H1 (cell line): ENCODE data around the gene CEP97. TPM values are rescaled to one million over a fixed set of nuclear protein-coding genes. Genes with fewer than 3 reads are reported as not detected.

ENCODE experiments used
- CTCF ChIA-PET: fragments of 300-600 bp; sonication (Branson Sonifier 250); formaldehyde crosslinking; loops from one replicate; lab custom pipeline; 2021; ENCODE audit not compliant: partially characterized antibody; lab: Charles Lee
- POLR2A ChIA-PET: fragments of 300-600 bp; sonication (Branson Sonifier 250); formaldehyde crosslinking; loops from one replicate; lab custom pipeline; 2021; ENCODE audit warnings: inconsistent platforms; ENCODE audit not compliant: partially characterized antibody; lab: Charles Lee
- DNase-seq, 2 experiments: peaks; one replicate each; pipeline versions ENCODE4 v3.0.0 to v3.0.0-alpha.2; 2010 to 2022; ENCODE audit warnings: low spot score in 2 of 2, low read depth in 1 of 2, mixed read lengths in 1 of 2
- FAIRE-seq: peaks from 2 replicates; lab custom pipeline; 2011; peaks lifted over from hg19 to GRCh38; lab: Jason Lieb, UNC
- H2AFZ ChIP-seq: 2 replicates; pipeline ENCODE4 v1.8.1; 2012; ENCODE audit warnings: low read length, inconsistent platforms
- H2AK5ac ChIP-seq: 2 replicates; pipeline ENCODE4 v1.6.1; 2013; ENCODE audit warnings: low read depth, low read length
- H2BK120ac ChIP-seq: replicated peaks from 2 replicates; pipeline ENCODE3; 2013; ENCODE audit warnings: low read depth, low read length, inconsistent platforms
- H2BK12ac ChIP-seq: 2 replicates; pipeline ENCODE4 v1.6.1; 2013; ENCODE audit warnings: low read depth, low read length
- H2BK15ac ChIP-seq: 2 replicates; pipeline ENCODE4 v1.6.1; 2013; ENCODE audit warnings: low read length
- H2BK20ac ChIP-seq: 2 replicates; pipeline ENCODE4 v1.6.1; 2013; ENCODE audit warnings: low read length
- H2BK5ac ChIP-seq: 2 replicates; pipeline ENCODE4 v1.6.1; 2013; ENCODE audit warnings: low read depth, low read length
- H3K14ac ChIP-seq: 2 replicates; pipeline ENCODE4 v1.6.1; 2013; ENCODE audit warnings: inconsistent platforms; ENCODE audit not compliant: insufficient read length
- H3K18ac ChIP-seq: 2 replicates; pipeline ENCODE4 v1.6.1; 2013; ENCODE audit warnings: low read length; ENCODE audit errors: extremely low read depth
- H3K23ac ChIP-seq: 2 replicates; pipeline ENCODE4 v1.6.1; 2013; ENCODE audit warnings: inconsistent platforms; ENCODE audit not compliant: insufficient read length
- H3K23me2 ChIP-seq: 2 replicates; pipeline ENCODE4 v1.6.1; 2013; ENCODE audit warnings: low read depth, low read length
- H3K27ac ChIP-seq: 2 replicates; pipeline ENCODE4 v1.6.1; 2011; ENCODE audit warnings: low read depth, low read length, inconsistent platforms
- H3K27me3 ChIP-seq, 4 experiments: replicated peaks in 1 of 4; 1 replicate in 1 of 4; 2 replicates in 3 of 4; pipeline versions ENCODE4 v1.6.1 to v1.8.1; 2011 to 2013; ENCODE audit warnings: low read length in 3 of 4, mild to moderate bottlenecking in 3 of 4, inconsistent platforms in 2 of 4, mixed read lengths in 2 of 4, moderate library complexity in 1 of 4; ENCODE audit not compliant: control insufficient read depth in 3 of 4, insufficient read depth in 3 of 4; ENCODE audit errors: extremely low read depth in 1 of 4
- H3K36me3 ChIP-seq, 4 experiments: 2 replicates each; pipeline versions ENCODE4 v1.6.1 to v1.8.1; 2011 to 2013; ENCODE audit warnings: mild to moderate bottlenecking in 4 of 4, low read length in 3 of 4, moderate library complexity in 2 of 4, control low read depth in 1 of 4, inconsistent platforms in 1 of 4; ENCODE audit not compliant: insufficient read depth in 4 of 4, control insufficient read depth in 2 of 4
- H3K4ac ChIP-seq: replicated peaks from 2 replicates; pipeline ENCODE3; 2013; ENCODE audit warnings: low read length, low read depth, mixed read lengths, inconsistent platforms; ENCODE audit not compliant: insufficient read length
- H3K4me1 ChIP-seq, 4 experiments: replicated peaks in 1 of 4; 1 replicate in 1 of 4; 2 replicates in 3 of 4; pipeline versions ENCODE4 v1.6.1 to v1.8.1; 2011 to 2013; ENCODE audit warnings: low read length in 3 of 4, inconsistent platforms in 2 of 4, mixed read lengths in 1 of 4; ENCODE audit not compliant: insufficient read depth in 4 of 4, control insufficient read depth in 3 of 4
- H3K4me2 ChIP-seq, 2 experiments: 2 replicates each; pipeline versions ENCODE4 v1.6.1 to v1.8.1; 2011 to 2013; ENCODE audit warnings: low read depth in 2 of 2, low read length in 2 of 2, control low read depth in 1 of 2, inconsistent platforms in 1 of 2, mild to moderate bottlenecking in 1 of 2; ENCODE audit not compliant: insufficient read depth in 1 of 2
- H3K4me3 ChIP-seq, 4 experiments: fragments of 200-600, 300-600 bp in 1 of 4; sonication (generic), shearing (Covaris generic), sonication (Bioruptor Twin) in 1 of 4; 2 replicates each; pipeline versions ENCODE4 v1.5.1 to v1.8.1; 2011 to 2016; ENCODE audit warnings: low read length in 4 of 4, low read depth in 3 of 4, control low read depth in 2 of 4, inconsistent platforms in 2 of 4, mild to moderate bottlenecking in 2 of 4, mixed read lengths in 1 of 4, moderate library complexity in 1 of 4; ENCODE audit not compliant: insufficient read depth in 2 of 4; ENCODE audit errors: extremely low read depth in 1 of 4
- H3K56ac ChIP-seq: replicated peaks from 2 replicates; pipeline ENCODE3; 2013; ENCODE audit warnings: low read depth, mild to moderate bottlenecking, mixed read lengths, low read length, inconsistent platforms; ENCODE audit not compliant: insufficient read length
- H3K79me1 ChIP-seq: 2 replicates; pipeline ENCODE4 v1.6.1; 2013; ENCODE audit warnings: low read depth, low read length, control low read depth
- H3K79me2 ChIP-seq, 2 experiments: 2 replicates each; pipeline versions ENCODE4 v1.6.1 to v1.8.1; 2012 to 2013; ENCODE audit warnings: low read length in 2 of 2, mild to moderate bottlenecking in 2 of 2, inconsistent platforms in 1 of 2; ENCODE audit not compliant: insufficient read depth in 2 of 2, control insufficient read depth in 1 of 2
- H3K9ac ChIP-seq, 4 experiments: replicated peaks in 1 of 4; 1 replicate in 1 of 4; 2 replicates in 3 of 4; pipeline versions ENCODE4 v1.6.1 to v1.8.1; 2011 to 2013; ENCODE audit warnings: low read depth in 3 of 4, low read length in 3 of 4, control low read depth in 2 of 4, mild to moderate bottlenecking in 2 of 4, moderate library complexity in 2 of 4, inconsistent platforms in 1 of 4; ENCODE audit errors: extremely low read depth in 1 of 4
- H3K9me3 ChIP-seq, 2 experiments: 2 replicates each; pipeline versions ENCODE4 v1.6.1 to v1.8.1; 2012 to 2013; ENCODE audit warnings: mild to moderate bottlenecking in 2 of 2, moderate library complexity in 2 of 2, control low read depth in 1 of 2, inconsistent platforms in 1 of 2, low read depth in 1 of 2, low read length in 1 of 2, mixed read lengths in 1 of 2; ENCODE audit not compliant: insufficient read depth in 2 of 2
- H4K20me1 ChIP-seq, 2 experiments: replicated peaks in 1 of 2; 2 replicates each; pipeline versions ENCODE3 to v1.8.1; 2011 to 2013; ENCODE audit warnings: inconsistent platforms in 2 of 2, low read length in 2 of 2, mild to moderate bottlenecking in 1 of 2; ENCODE audit not compliant: insufficient read depth in 2 of 2, control insufficient read depth in 1 of 2
- H4K5ac ChIP-seq: 2 replicates; pipeline ENCODE4 v1.6.1; 2013; ENCODE audit warnings: low read length, low read depth, mixed read lengths, inconsistent platforms; ENCODE audit not compliant: insufficient read length
- H4K8ac ChIP-seq: 2 replicates; pipeline ENCODE4 v1.8.0; 2013; ENCODE audit warnings: mild to moderate bottlenecking, moderate library complexity, low read length, inconsistent platforms; ENCODE audit not compliant: insufficient read depth; ENCODE audit errors: extremely low read depth
- H4K91ac ChIP-seq: replicated peaks from 2 replicates; pipeline ENCODE3; 2013; ENCODE audit warnings: low read length, mixed read lengths, inconsistent platforms; ENCODE audit not compliant: insufficient read length
- CBX5 ChIP-seq: fragments of 300-800, 300-1000 bp; sonication (generic); IDR thresholded peaks from 2 replicates; pipeline ENCODE4 v1.7.1; 2016; ENCODE audit warnings: antibody characterized with exemption, low read length, low read depth
- CEBPB ChIP-seq: IDR thresholded peaks from 2 replicates; pipeline ENCODE4 v1.6.1; 2012; ENCODE audit warnings: low read depth, low read length
- FOSL1 ChIP-seq: IDR thresholded peaks from 2 replicates; pipeline ENCODE4 v1.6.1; 2011; ENCODE audit warnings: mild to moderate bottlenecking, low read depth, low read length, moderate library complexity; ENCODE audit not compliant: insufficient read depth
- GTF2F1 ChIP-seq: IDR thresholded peaks from 2 replicates; pipeline ENCODE4 v1.6.1; 2012; ENCODE audit warnings: low read depth, low read length, improper control_type of control experiment, borderline replicate concordance
- JUN ChIP-seq: IDR thresholded peaks from 2 replicates; pipeline ENCODE4 v1.6.1; 2011; ENCODE audit warnings: low read depth, mild to moderate bottlenecking, improper control_type of control experiment, low read length
- KDM1A ChIP-seq: fragments of 200-600, 300-600 bp; sonication (generic); IDR thresholded peaks from 2 replicates; pipeline ENCODE4 v1.7.1; 2016; ENCODE audit warnings: mild to moderate bottlenecking, low read length, borderline replicate concordance
- RAD21 ChIP-seq, 2 experiments: IDR thresholded peaks in 1 of 2; conservative IDR thresholded peaks in 1 of 2; 2 replicates each; pipeline ENCODE4 v1.6.1; 2011; ENCODE audit warnings: low read depth in 2 of 2, low read length in 2 of 2, improper control_type of control experiment in 1 of 2, inconsistent platforms in 1 of 2, mild to moderate bottlenecking in 1 of 2, moderate library complexity in 1 of 2
- SIN3A ChIP-seq, 2 experiments: IDR thresholded peaks in 1 of 2; conservative IDR thresholded peaks in 1 of 2; 2 replicates each; pipeline ENCODE4 v1.6.1; 2011 to 2012; ENCODE audit warnings: low read length in 2 of 2, improper control_type of control experiment in 1 of 2, low read depth in 1 of 2, mild to moderate bottlenecking in 1 of 2
- SRF ChIP-seq: IDR thresholded peaks from 2 replicates; pipeline ENCODE4 v1.6.1; 2011; ENCODE audit warnings: mild to moderate bottlenecking, low read depth, low read length, moderate library complexity
- TBP ChIP-seq: IDR thresholded peaks from 2 replicates; pipeline ENCODE4 v1.6.1; 2011; ENCODE audit warnings: low read depth, low read length, improper control_type of control experiment
- WGBS, 2 experiments: shearing (Covaris generic) in 1 of 2; methylation state at CpG; one replicate each; pipeline versions ENCODE4 v1.1.6 to v1.1.7; 2013 to 2015; ENCODE audit warnings: low lambda C conversion rate in 2 of 2, mixed read lengths in 2 of 2, inconsistent platforms in 1 of 2, low coverage in 1 of 2, missing lambda C conversion rate in 1 of 2; ENCODE audit not compliant: insufficient replicate concordance in 2 of 2, insufficient coverage in 1 of 2, insufficient read length in 1 of 2; ENCODE audit errors: extremely low coverage in 1 of 2, missing lambda C conversion rate in 1 of 2; 5-methylcytosine and 5-hydroxymethylcytosine counted together
- polyA plus RNA-seq, 7 experiments: library from polyadenylated mRNA; depleted of rRNA in 3 of 7; stranded (reverse) in 5 of 7; unstranded in 2 of 7; fragments of >200 nt in 5 of 7; fragments of 200-250 nt in 2 of 7; gene quantifications; 1 replicate in 5 of 7; 2 replicates in 1 of 7; 4 replicates in 1 of 7; pipeline versions ENCODE4 v1.2.1 to v1.2.3, GENCODE V29; 2011 to 2013; ENCODE audit warnings: missing spikeins in 2 of 7, mixed read lengths in 2 of 7
- total RNA-seq: library from RNA; stranded (reverse); fragmentation: NEBNext Ultra II Directional; extraction: Animal tissue kit (Norgen Biotek cat#: 25700); gene quantifications from 2 replicates; pipeline ENCODE4 v1.2.1, GENCODE V29; 2021
- TF ChIP-seq, protein P1 (sequence below): IDR thresholded peaks from 2 replicates; pipeline ENCODE4 v1.6.1; 2011; ENCODE audit warnings: low read depth, mild to moderate bottlenecking, low read length; ENCODE audit not compliant: insufficient read depth

CEP97 gene
- total and polyA plus RNA-seq, 2 of the 8 experiments (the other 6 are each of a cell fraction or from before 2014, with no cell fraction given), result 1.6 to 13.2 TPM

- no peak for FAIRE-seq
- Histone ChIP-seq H3K9ac (no peak overlapping the region; a peak in 1 of 7 replicates), H2BK120ac (no peak overlapping the region), H3K9me3 (no peaks in the 10 kb centered on the region), H2BK15ac (no peak overlapping the region), H3K14ac (no peak overlapping the region), H3K79me1 (0 out of 2 replicates have a peak, but pooled peaks cover 3% of the 10 kb centered on the region), H4K91ac (no peak overlapping the region), H2BK12ac (no peak overlapping the region), H3K18ac (no peak overlapping the region), H2AFZ (no peak overlapping the region), H3K27me3 (no peaks in the 10 kb centered on the region), H3K4ac (no peak overlapping the region), H2BK5ac (no peak overlapping the region), H3K4me3 (no peak overlapping the region), H3K23ac (no peak overlapping the region), H3K23me2 (peaks cover 4% of the 10 kb centered on the region), H3K36me3 (peaks cover 2 to 18% (median 12%) of the 10 kb centered on the region in 4 experiments; a peak in 7 of 8 replicates), H2AK5ac (no peak overlapping the region), H2BK20ac (no peak overlapping the region), H4K8ac (no peak overlapping the region), H4K5ac (no peak overlapping the region), H3K4me2 (no peak overlapping the region), H3K56ac (no peak overlapping the region), H3K79me2 (peaks cover 9 to 22% of the 10 kb centered on the region in 2 experiments), H3K27ac (no peak overlapping the region), H3K4me1 (peaks cover 0 to 4% (median 3%) of the 10 kb centered on the region in 4 experiments; a peak in 4 of 7 replicates), H4K20me1 (peaks cover 3 to 5% of the 10 kb centered on the region in 2 experiments)
- ChIA-PET CTCF (interaction anchor here (3.4 kb wide), 1 partner anchor 11 kb away, joined by 14 read pairs; the partner anchor contains the start of gene ZBTB11), POLR2A (interaction anchor here (2.0 to 12.8 kb wide), 2 partner anchors 12 to 15 kb away, joined by 10 to 308 read pairs; partner anchors contain the start of gene ZBTB11)
- 87% methylated on average over 2 of the region's 2 CpGs; no CpG with 5 or more reads in 1 of the 2 experiments for WGBS, 2 experiments
- no peak for DNase-seq
- TF ChIP-seq FOSL1, result no peak
- TF ChIP-seq SRF, result no peak
- no peak for TF ChIP-seq KDM1A
- TF ChIP-seq JUN, result no peak
- TF ChIP-seq SIN3A (conservative IDR thresholded peaks at IDR 0.05 in 1 of 2, IDR thresholded peaks at IDR 0.05 in 1 of 2; ENCODE audit: low read depth in 1 of 2, low read length in 2 of 2), result no peak
- TF ChIP-seq TBP, result no peak
- no peak for TF ChIP-seq GTF2F1
- no peak for TF ChIP-seq CEBPB
- no peak for TF ChIP-seq RAD21 (IDR thresholded peaks at IDR 0.05 in 1 of 2, conservative IDR thresholded peaks at IDR 0.05 in 1 of 2; ENCODE audit: low read depth in 2 of 2, low read length in 2 of 2)
- TF ChIP-seq CBX5, result no peak
- TF ChIP-seq, protein P1, sequence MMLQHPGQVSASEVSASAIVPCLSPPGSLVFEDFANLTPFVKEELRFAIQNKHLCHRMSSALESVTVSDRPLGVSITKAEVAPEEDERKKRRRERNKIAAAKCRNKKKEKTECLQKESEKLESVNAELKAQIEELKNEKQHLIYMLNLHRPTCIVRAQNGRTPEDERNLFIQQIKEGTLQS, result no peak
Observed at GRCh38 chr3:101689286-101689685, 35.1 kb upstream of the CEP97 start.
